HL-60 (cell line): ENCODE data around the gene LPAR2.

Experiments used
- DNase-seq, 2 experiments: peaks; one replicate each; pipeline ENCODE4 v3.0.0-alpha.2; 2010 to 2020; ENCODE audit warnings: low read depth in 1 of 2, low spot score in 1 of 2
- H3K27ac ChIP-seq: fragments of 250-450 bp; sonication (Bioruptor Pico); replicated peaks from 2 replicates; pipeline ENCODE4 v1.5.1; 2020; ENCODE audit warnings: mild to moderate bottlenecking, moderate library complexity
- H3K27me3 ChIP-seq: fragments of 250-450 bp; sonication (Bioruptor Pico); 2 replicates; pipeline ENCODE4 v1.5.1; 2021; ENCODE audit warnings: mild to moderate bottlenecking, moderate library complexity; ENCODE audit not compliant: insufficient read depth, poor library complexity, severe bottlenecking
- H3K4me3 ChIP-seq: replicated peaks from 2 replicates; pipeline ENCODE4 v1.5.1; 2011; ENCODE audit warnings: mild to moderate bottlenecking, control low read depth, low read length; ENCODE audit not compliant: insufficient read depth
- CTCF ChIP-seq: IDR thresholded peaks from one replicate; pipeline ENCODE4 v1.5.1; 2011; ENCODE audit warnings: low read length, control low read depth, inconsistent platforms; ENCODE audit not compliant: insufficient read depth
- GABPA ChIP-seq: IDR thresholded peaks from 2 replicates; pipeline ENCODE4 v1.6.1; 2012; ENCODE audit warnings: low read depth
- POLR2AphosphoS5 ChIP-seq: IDR thresholded peaks from 2 replicates; pipeline ENCODE4 v1.6.1; 2012; ENCODE audit warnings: low read depth
- REST ChIP-seq: IDR thresholded peaks from 2 replicates; pipeline ENCODE4 v1.6.1; 2012; ENCODE audit warnings: low read depth; ENCODE audit not compliant: insufficient replicate concordance
- SPI1 ChIP-seq: IDR thresholded peaks from 2 replicates; pipeline ENCODE4 v1.6.1; 2012; ENCODE audit warnings: low read depth, mild to moderate bottlenecking, borderline replicate concordance

Gene LPAR2

GRCh38 chr19:19624032-19624570 lies 3.9 kb downstream of the LPAR2 start:
- no peak overlapping the region for H3K27ac ChIP-seq
- no peak for DNase-seq
- no peak overlapping the region for H3K4me3 ChIP-seq
- TF ChIP-seq CTCF (no peak), REST (no peak), GABPA (no peak), POLR2AphosphoS5 (no peak), SPI1 (no peak)
- no peaks in the 10 kb centered on the region for H3K27me3 ChIP-seq

GRCh38 chr19:19623383-19623782 lies 4.6 kb downstream of the LPAR2 start:
- no peaks in the 10 kb centered on the region for H3K27me3 ChIP-seq
- no peak for DNase-seq
- no peak overlapping the region for H3K4me3 ChIP-seq
- no peak overlapping the region for H3K27ac ChIP-seq
- TF ChIP-seq CTCF = no peak
- no peak for TF ChIP-seq REST
- no peak for TF ChIP-seq GABPA
- TF ChIP-seq POLR2AphosphoS5 = no peak
- TF ChIP-seq SPI1 = no peak

- Histone ChIP-seq H3K27ac (no peak overlapping the region), H3K27me3 (no peaks in the 10 kb centered on the region), H3K4me3 (no peak overlapping the region)
- DNase-seq = no peak
- TF ChIP-seq POLR2AphosphoS5 = no peak
- no peak for TF ChIP-seq CTCF
- no peak for TF ChIP-seq GABPA
- TF ChIP-seq SPI1 = no peak
- TF ChIP-seq REST = no peak
Measured at GRCh38 chr19:19619849-19620210, 8.2 kb downstream of the LPAR2 start.
